Measurements from ENCODE around the gene NTM. TPM values are rescaled to one million over a fixed set of nuclear protein-coding genes. Genes with fewer than 3 reads are reported as not detected.

NTM gene
- total RNA-seq, 1 experiment from 2014 or later, result 16.4 TPM

GRCh38 chr11:131987703-131988102 lies 617.3 kb downstream of the NTM start:
- Mint-ChIP-seq H3K4me1 (peaks cover 27% of the 10 kb centered on the region), H3K9me3 (peaks cover 8% of the 10 kb centered on the region), H3K27me3 (ENCODE audit: low read depth) (no peaks in the 10 kb centered on the region), H3K36me3 (peaks cover 9% of the 10 kb centered on the region), H3K27ac (no peak overlapping the region), H3K4me3 (no peak overlapping the region)
- ChIA-PET CTCF (no interaction called here), POLR2A (no interaction called here)
- ATAC-seq (no peak), DNase-seq (ENCODE audit: low spot score) (no peak)
- TF ChIP-seq ETV6 (CRISPR knock-in tag; IDR thresholded peaks at IDR 0.05), result no peak
- TF ChIP-seq CTCF (IDR thresholded peaks at IDR 0.05), result no peak
- no peak for TF ChIP-seq ZNF121 (CRISPR knock-in tag; IDR thresholded peaks at IDR 0.05)

GRCh38 chr11:131991606-131992005 lies 621.2 kb downstream of the NTM start:
- ChIA-PET POLR2A (no interaction called here), CTCF (no interaction called here)
- ATAC-seq, result no peak
- Mint-ChIP-seq H3K27me3 (ENCODE audit: low read depth) (peaks cover 3% of the 10 kb centered on the region), H3K4me3 (no peak overlapping the region), H3K27ac (no peak overlapping the region), H3K4me1 (no peaks in the 10 kb centered on the region), H3K36me3 (no peaks in the 10 kb centered on the region; the same call in 1 of the 2 replicates), H3K9me3 (no peaks in the 10 kb centered on the region; the same call in 1 of the 2 replicates)
- no peak for DNase-seq (ENCODE audit: low spot score)
- TF ChIP-seq CREM (CRISPR knock-in tag; IDR thresholded peaks at IDR 0.05) (no peak), IRF2 (CRISPR knock-in tag; IDR thresholded peaks at IDR 0.05; ENCODE audit: borderline replicate concordance, low read depth) (no peak), SOX15 (CRISPR knock-in tag; IDR thresholded peaks at IDR 0.05) (no peak), TP53 (CRISPR knock-in tag; IDR thresholded peaks at IDR 0.05) (no peak), GTF2I (CRISPR knock-in tag; conservative IDR thresholded peaks at IDR 0.05) (no peak), ZNF532 (CRISPR knock-in tag; IDR thresholded peaks at IDR 0.05; ENCODE audit: borderline replicate concordance) (no peak), ZNF425 (CRISPR knock-in tag; conservative IDR thresholded peaks at IDR 0.05) (no peak), FOXK1 (CRISPR knock-in tag; IDR thresholded peaks at IDR 0.05) (no peak), MLX (CRISPR knock-in tag; IDR thresholded peaks at IDR 0.05) (no peak), FOXP1 (CRISPR knock-in tag; IDR thresholded peaks at IDR 0.05; ENCODE audit: borderline replicate concordance) (no peak), NFATC4 (CRISPR knock-in tag; IDR thresholded peaks at IDR 0.05) (no peak), AFF4 (CRISPR knock-in tag; IDR thresholded peaks at IDR 0.05; ENCODE audit: borderline replicate concordance) (no peak), ZNF281 (CRISPR knock-in tag; IDR thresholded peaks at IDR 0.05) (no peak), NR1H2 (CRISPR knock-in tag; IDR thresholded peaks at IDR 0.05) (no peak), TEAD4 (CRISPR knock-in tag; IDR thresholded peaks at IDR 0.05) (no peak)
